HepG2 (cell line): ENCODE measurements around the gene ADAMTS2. TPM values are rescaled to one million over a fixed set of nuclear protein-coding genes. Genes with fewer than 3 reads are reported as not detected.

ENCODE experiments used
- ATAC-seq: fragments of 200-7000 bp; cut with Tn5 transposase; 3 replicates; pipeline ENCODE4 v1.9.1; 2020; ENCODE audit warnings: mild to moderate bottlenecking, moderate library complexity
- BruUV-seq: library from RNA; stranded (reverse); fragments of 400-500 nt; replicated peaks from 2 replicates; lab custom pipeline; 2021; lab: Mats Ljungman, UMichigan
- CTCF ChIA-PET: fragments of 300-600 bp; formaldehyde crosslinking; extraction: SDS; loops from one replicate; lab custom pipeline; 2021; ENCODE audit warnings: low total read pairs, inconsistent platforms, low intra/inter-chr PET ratio; lab: Yijun Ruan, JAX
- POLR2A ChIA-PET: fragments of 350-600 bp; sonication (Branson Sonifier 250); formaldehyde crosslinking; loops from one replicate; lab custom pipeline; 2020; ENCODE audit warnings: antibody characterized with exemption, inconsistent platforms; lab: Yijun Ruan, JAX
- DNase-seq: peaks from one replicate; pipeline ENCODE4 v3.0.0-alpha.2; 2015; ENCODE audit warnings: low spot score
- FAIRE-seq: peaks from 3 replicates; lab custom pipeline; 2011; peaks lifted over from hg19 to GRCh38; lab: Jason Lieb, UNC
- H2AFZ ChIP-seq: one replicate; pipeline ENCODE4 v1.6.1; 2011; ENCODE audit warnings: low read length, inconsistent platforms
- H3K27ac ChIP-seq: fragments of 300-600 bp; 3 replicates; pipeline ENCODE4 v1.8.0; 2011; ENCODE audit warnings: mixed run types, mild to moderate bottlenecking, mixed read lengths, low read length, inconsistent platforms; ENCODE audit not compliant: insufficient read depth; ENCODE audit errors: extremely low read length
- H3K27me3 ChIP-seq, 2 experiments: fragments of 200-600 bp in 1 of 2; 2 replicates in 1 of 2; 3 replicates in 1 of 2; pipeline versions ENCODE4 v1.6.0 to v1.8.0; 2011; ENCODE audit warnings: low read length in 2 of 2, mild to moderate bottlenecking in 2 of 2, moderate library complexity in 2 of 2, inconsistent platforms in 1 of 2; ENCODE audit not compliant: insufficient read depth in 2 of 2, control insufficient read depth in 1 of 2
- H3K36me3 ChIP-seq, 2 experiments: fragments of 200-600 bp in 1 of 2; replicated peaks in 1 of 2; 2 replicates in 1 of 2; 3 replicates in 1 of 2; pipeline versions ENCODE4 v1.5.1 to v1.8.0; 2011; ENCODE audit warnings: low read length in 2 of 2, inconsistent platforms in 1 of 2; ENCODE audit not compliant: insufficient read depth in 2 of 2, control insufficient read depth in 1 of 2
- H3K4me1 ChIP-seq: 2 replicates; pipeline ENCODE4 v1.5.1; 2012; ENCODE audit warnings: low read length, inconsistent platforms; ENCODE audit not compliant: insufficient read depth
- H3K4me2 ChIP-seq: 2 replicates; pipeline ENCODE4 v1.6.0; 2011; ENCODE audit warnings: low read depth, low read length, inconsistent platforms
- H3K4me3 ChIP-seq, 3 experiments: fragments of 200-600 bp in 1 of 3; sonication (generic), shearing (Covaris generic) in 1 of 3; replicated peaks in 1 of 3; 2 replicates each; pipeline ENCODE4 v1.5.1; 2011 to 2016; ENCODE audit warnings: low read length in 3 of 3, inconsistent platforms in 2 of 3, low read depth in 2 of 3, mild to moderate bottlenecking in 2 of 3, control low read depth in 1 of 3, mixed read lengths in 1 of 3; ENCODE audit not compliant: insufficient read depth in 1 of 3
- H3K79me2 ChIP-seq: one replicate; pipeline ENCODE4 v1.6.1; 2011; ENCODE audit warnings: low read length, inconsistent platforms; ENCODE audit not compliant: insufficient read depth
- H3K9ac ChIP-seq: 2 replicates; pipeline ENCODE4 v1.6.0; 2011; ENCODE audit warnings: mild to moderate bottlenecking, low read depth, low read length, inconsistent platforms; ENCODE audit not compliant: insufficient read depth
- H3K9me3 ChIP-seq: 2 replicates; pipeline ENCODE4 v1.5.1; 2012; ENCODE audit warnings: mild to moderate bottlenecking, low read length
- H4K20me1 ChIP-seq: 2 replicates; pipeline ENCODE4 v1.6.0; 2011; ENCODE audit warnings: inconsistent platforms, mild to moderate bottlenecking, low read length, moderate library complexity; ENCODE audit not compliant: insufficient read depth
- HIVEP1 ChIP-seq: sonication (generic); formaldehyde crosslinking; IDR thresholded peaks from 2 replicates; pipeline ENCODE4 v1.4.0; 2020; ENCODE audit warnings: mild to moderate bottlenecking, missing genetic modification reagents
- IKZF1 ChIP-seq: fragments of 450-650 bp; IDR thresholded peaks from 2 replicates; pipeline ENCODE4 v1.7.1; 2016
- MAZ ChIP-seq, 2 experiments: sonication (generic) in 1 of 2; formaldehyde crosslinking in 1 of 2; IDR thresholded peaks; 2 replicates each; pipeline versions ENCODE4 v1.5.0 to v1.6.1; 2012 to 2020; ENCODE audit warnings: low read depth in 2 of 2, mild to moderate bottlenecking in 2 of 2, borderline replicate concordance in 1 of 2, improper control_type of control experiment in 1 of 2, low read length in 1 of 2, missing genetic modification reagents in 1 of 2, moderate library complexity in 1 of 2
- SRF ChIP-seq: IDR thresholded peaks from 2 replicates; pipeline ENCODE4 v1.6.1; 2011; ENCODE audit warnings: mild to moderate bottlenecking, low read depth, low read length, moderate library complexity
- ZNF12 ChIP-seq: sonication (generic); formaldehyde crosslinking; IDR thresholded peaks from 2 replicates; pipeline ENCODE4 v1.5.0; 2020; ENCODE audit warnings: missing genetic modification reagents
- ZNF20 ChIP-seq: sonication (generic); formaldehyde crosslinking; IDR thresholded peaks from 2 replicates; pipeline ENCODE4 v1.4.0; 2020; ENCODE audit warnings: mild to moderate bottlenecking, moderate library complexity, missing genetic modification reagents
- ZNF816 ChIP-seq: sonication (generic); formaldehyde crosslinking; IDR thresholded peaks from 2 replicates; pipeline ENCODE4 v1.8.0; 2022; ENCODE audit warnings: missing genetic modification reagents, mild to moderate bottlenecking, borderline replicate concordance
- WGBS: methylation state at CpG from one replicate; pipeline ENCODE4 v1.1.6; 2017; ENCODE audit warnings: low lambda C conversion rate; 5-methylcytosine and 5-hydroxymethylcytosine counted together
- in situ Hi-C: cut with HindIII; loops from 2 replicates; pipeline ENCODE4 v1.10.0; 2017; ENCODE audit warnings: low pct_unique_long_range_greater_than_20kb; ENCODE audit not compliant: extremely low pct_ligation_motif_present
- intact Hi-C: fragments of 100-400 bp; cut with micrococcal nuclease; formaldehyde crosslinking; loops from one replicate; pipeline ENCODE4 v1.10.0; 2022; ENCODE audit not compliant: unreplicated experiment
- polyA plus RNA-seq, 8 experiments: library from polyadenylated mRNA; depleted of rRNA in 3 of 8; stranded (reverse) in 7 of 8; unstranded in 1 of 8; fragments of >200 nt; fragmentation: Illumina TruSeq in 4 of 8; extraction: Trizol in 4 of 8; gene quantifications; 2 replicates each; pipeline versions ENCODE4 v1.2.1 to v1.2.3, GENCODE V29; 2011 to 2016; ENCODE audit warnings: low read depth in 4 of 8, missing spikeins in 1 of 8, mixed read lengths in 1 of 8; ENCODE audit not compliant: insufficient read depth in 1 of 8
- total RNA-seq, 5 experiments: library from RNA; depleted of rRNA; stranded (reverse); fragments of >200 nt; fragmentation: Illumina TruSeq; extraction: Trizol; gene quantifications; 2 replicates each; pipeline ENCODE4 v1.2.3, GENCODE V29; 2016; ENCODE audit warnings: low read depth in 1 of 5
- TF ChIP-seq, protein P1 (sequence below): fragments of 450-650 bp; IDR thresholded peaks from 2 replicates; pipeline ENCODE4 v1.6.1; 2016

Gene ADAMTS2
- total and polyA plus RNA-seq, 2 of the 13 experiments (the other 11 are each of a cell fraction or from before 2014, with no cell fraction given) = 0.24 to 3.5 TPM

DNA sequence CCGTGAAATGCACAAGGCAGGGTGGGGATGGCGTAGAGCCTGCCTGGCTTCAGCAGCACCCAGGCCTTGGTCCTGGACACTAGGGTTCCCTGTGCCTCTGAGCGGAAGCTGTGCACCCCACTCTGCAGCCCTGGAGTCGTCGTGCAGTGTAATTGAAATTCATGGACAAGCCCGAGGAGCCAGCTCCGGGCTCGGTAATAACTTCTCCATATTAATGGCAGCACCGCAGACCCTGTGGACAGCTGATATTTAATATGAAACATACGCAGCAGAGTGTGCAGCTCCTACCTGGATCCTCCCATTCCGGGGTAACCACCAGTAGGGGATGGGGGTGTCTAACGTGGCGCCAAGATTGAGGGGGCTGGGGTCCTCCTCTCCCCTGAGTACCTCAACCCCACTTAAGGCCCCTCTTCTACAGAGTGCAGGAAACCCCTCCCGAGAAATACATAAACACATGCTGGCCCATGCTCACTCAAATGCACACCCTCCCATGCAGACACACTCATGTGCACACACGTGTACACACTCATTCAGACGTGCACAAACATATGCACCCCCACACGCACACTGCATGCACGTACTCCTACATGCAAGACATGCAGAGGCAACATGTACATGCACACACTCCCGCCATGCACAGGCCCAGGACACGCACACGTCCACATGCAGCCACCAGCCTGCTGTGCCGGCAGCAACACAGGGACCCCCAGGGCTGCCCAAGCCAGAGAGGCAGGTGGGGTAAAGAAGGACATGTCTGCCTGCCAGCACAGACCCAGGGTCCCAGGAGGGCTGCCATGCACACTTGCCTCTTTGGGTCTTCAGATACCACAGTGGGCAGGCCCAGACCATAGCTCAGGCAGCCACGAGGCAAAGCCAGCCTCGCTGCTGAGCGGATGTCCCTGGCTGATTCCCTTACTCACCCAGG, 8.1 kb downstream of the ADAMTS2 start:
- ChIA-PET POLR2A (no interaction called here), CTCF (no interaction called here)
- Histone ChIP-seq H2AFZ (no peak overlapping the region), H3K27ac (no peak overlapping the region), H3K4me1 (no peaks in the 10 kb centered on the region), H3K4me3 (no peak overlapping the region), H3K79me2 (no peaks in the 10 kb centered on the region), H3K9me3 (no peaks in the 10 kb centered on the region), H3K27me3 (peaks cover 1 to 61% of the 10 kb centered on the region in 2 experiments; a peak in 4 of 5 replicates), H3K9ac (no peak overlapping the region), H4K20me1 (no peaks in the 10 kb centered on the region), H3K4me2 (no peak overlapping the region), H3K36me3 (no peaks in the 10 kb centered on the region)
- intact Hi-C loops = no loop called here
- in situ Hi-C loops = no loop called here
- 15% methylated on average over 8 of the region's 25 CpGs for WGBS
- FAIRE-seq = no peak
- TF ChIP-seq SRF (no peak), HIVEP1 (no peak), MAZ (IDR thresholded peaks at IDR 0.05; ENCODE audit: borderline replicate concordance, low read depth, low read length) (no peak), MAZ (CRISPR knock-in tag; IDR thresholded peaks at IDR 0.05; ENCODE audit: low read depth) (no peak), ZNF20 (CRISPR knock-in tag) (no peak), ZNF12 (CRISPR knock-in tag) (no peak), ZNF816 (no peak), IKZF1 (no peak)
- TF ChIP-seq, protein P1, sequence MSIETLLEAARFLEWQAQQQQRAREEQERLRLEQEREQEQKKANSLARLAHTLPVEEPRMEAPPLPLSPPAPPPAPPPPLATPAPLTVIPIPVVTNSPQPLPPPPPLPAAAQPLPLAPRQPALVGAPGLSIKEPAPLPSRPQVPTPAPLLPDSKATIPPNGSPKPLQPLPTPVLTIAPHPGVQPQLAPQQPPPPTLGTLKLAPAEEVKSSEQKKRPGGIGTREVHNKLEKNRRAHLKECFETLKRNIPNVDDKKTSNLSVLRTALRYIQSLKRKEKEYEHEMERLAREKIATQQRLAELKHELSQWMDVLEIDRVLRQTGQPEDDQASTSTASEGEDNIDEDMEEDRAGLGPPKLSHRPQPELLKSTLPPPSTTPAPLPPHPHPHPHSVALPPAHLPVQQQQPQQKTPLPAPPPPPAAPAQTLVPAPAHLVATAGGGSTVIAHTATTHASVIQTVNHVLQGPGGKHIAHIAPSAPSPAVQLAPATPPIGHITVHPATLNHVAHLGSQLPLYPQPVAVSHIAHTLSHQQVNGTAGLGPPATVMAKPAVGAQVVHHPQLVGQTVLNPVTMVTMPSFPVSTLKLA = peak; percentile 64
- no peak for DNase-seq
- no peak for ATAC-seq
- no TSS peak for BruUV-seq
